OCI-LY7 (cell line): ENCODE measurements around the gene ZNF672.

Experiments used
- EZH2phosphoT487 ChIP-seq: fragments of 200-600 bp; sonication (generic); IDR thresholded peaks from 2 replicates; pipeline ENCODE4 v1.6.1; 2018; ENCODE audit warnings: low read depth, borderline replicate concordance, mild to moderate bottlenecking, mixed run types, antibody characterized with exemption, low read length, moderate library complexity, mixed read lengths
- TF ChIP-seq, protein P1 (sequence below): fragments of 200-600 bp; sonication (generic); conservative IDR thresholded peaks from 2 replicates; pipeline ENCODE4 v1.5.1; 2014; ENCODE audit warnings: mild to moderate bottlenecking, antibody characterized with exemption, low read length, moderate library complexity, mixed read lengths

DNA sequence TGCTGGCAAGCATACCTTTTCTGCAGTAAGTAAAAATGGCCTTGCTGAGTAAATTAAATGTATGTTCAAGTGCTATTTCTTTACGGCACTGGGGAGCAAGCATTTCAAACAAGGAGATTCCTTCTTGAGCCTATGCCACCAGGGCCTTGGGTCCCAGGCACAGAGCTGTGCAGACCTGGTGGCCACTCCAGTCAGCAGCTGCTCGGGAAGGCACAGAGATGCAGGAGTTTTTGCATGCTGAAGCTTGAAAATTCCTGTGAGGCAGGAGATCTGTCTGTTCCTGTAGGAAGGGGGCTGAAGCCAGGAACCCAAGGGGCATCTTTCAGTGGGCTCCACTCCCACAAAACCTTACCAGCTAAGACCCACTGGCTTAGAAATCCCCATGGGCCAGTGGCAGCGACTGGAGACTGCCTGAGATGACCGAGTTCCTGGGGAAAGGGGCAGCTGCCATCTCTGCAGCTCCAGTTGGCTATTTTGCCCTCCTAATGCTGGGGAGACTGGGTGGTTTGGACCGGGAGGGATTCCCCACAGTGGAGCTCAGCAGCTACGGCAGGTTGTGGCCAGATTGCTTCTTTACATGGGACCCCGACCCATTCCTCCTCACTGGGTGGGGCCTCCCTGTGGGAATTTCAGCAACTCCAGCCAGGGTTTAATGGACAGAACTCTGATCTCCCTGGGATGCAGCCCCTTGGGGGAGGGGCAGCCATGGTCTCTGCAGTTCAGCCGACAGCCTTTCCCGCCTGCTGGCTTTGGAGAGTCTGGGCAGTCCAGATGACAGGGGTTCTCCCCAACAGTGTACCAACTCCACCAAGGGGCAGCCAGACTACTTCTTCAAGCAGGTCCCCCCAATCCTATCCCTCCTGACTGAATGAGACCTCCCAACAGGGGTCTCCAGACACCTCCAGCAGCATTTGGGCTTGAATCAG, 59.7 kb downstream of the ZNF672 start:
- TF ChIP-seq, protein P1, sequence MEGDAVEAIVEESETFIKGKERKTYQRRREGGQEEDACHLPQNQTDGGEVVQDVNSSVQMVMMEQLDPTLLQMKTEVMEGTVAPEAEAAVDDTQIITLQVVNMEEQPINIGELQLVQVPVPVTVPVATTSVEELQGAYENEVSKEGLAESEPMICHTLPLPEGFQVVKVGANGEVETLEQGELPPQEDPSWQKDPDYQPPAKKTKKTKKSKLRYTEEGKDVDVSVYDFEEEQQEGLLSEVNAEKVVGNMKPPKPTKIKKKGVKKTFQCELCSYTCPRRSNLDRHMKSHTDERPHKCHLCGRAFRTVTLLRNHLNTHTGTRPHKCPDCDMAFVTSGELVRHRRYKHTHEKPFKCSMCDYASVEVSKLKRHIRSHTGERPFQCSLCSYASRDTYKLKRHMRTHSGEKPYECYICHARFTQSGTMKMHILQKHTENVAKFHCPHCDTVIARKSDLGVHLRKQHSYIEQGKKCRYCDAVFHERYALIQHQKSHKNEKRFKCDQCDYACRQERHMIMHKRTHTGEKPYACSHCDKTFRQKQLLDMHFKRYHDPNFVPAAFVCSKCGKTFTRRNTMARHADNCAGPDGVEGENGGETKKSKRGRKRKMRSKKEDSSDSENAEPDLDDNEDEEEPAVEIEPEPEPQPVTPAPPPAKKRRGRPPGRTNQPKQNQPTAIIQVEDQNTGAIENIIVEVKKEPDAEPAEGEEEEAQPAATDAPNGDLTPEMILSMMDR: no peak
- TF ChIP-seq EZH2phosphoT487: no peak
